Measurements from ENCODE around the gene MACROD2. TPM values are rescaled to one million over a fixed set of nuclear protein-coding genes. Genes with fewer than 3 reads are reported as not detected.

The MACROD2 gene
- total and polyA plus RNA-seq, 2 of the 4 experiments (the other 2 are of a cell fraction) = not detected

- H3K18ac ChIP-seq (ENCODE audit: low read depth, low read length) = no peak overlapping the region
- ChIA-PET POLR2A (ENCODE audit: unreplicated experiment) (no interaction called here), CTCF (no interaction called here)
- H2AFZ ChIP-seq (replicated peaks; ENCODE audit: low read length, poor library complexity) = no peak overlapping the region
- H3K23ac ChIP-seq (ENCODE audit: low read depth, low read length) = no peak overlapping the region
- H3K9me3 ChIP-seq (ENCODE audit: control insufficient read depth, insufficient read depth, low read length) = peaks cover 5% of the 10 kb centered on the region
- dilution Hi-C loops (cut with HindIII; ENCODE audit: low sequenced_read_pairs, unreplicated experiment) (no loop called here), in situ Hi-C loops (cut with MboI; ENCODE audit: low sequenced_read_pairs) (no loop called here), intact Hi-C loops (cut with micrococcal nuclease) (no loop called here)
- no peaks in the 10 kb centered on the region for H3K27me3 ChIP-seq (ENCODE audit: control insufficient read depth, insufficient read depth, low read length)
- H2BK120ac ChIP-seq (ENCODE audit: low read depth, low read length) = no peak overlapping the region
- H2AK9ac ChIP-seq (replicated peaks; ENCODE audit: low read depth, low read length, poor library complexity) = no peak overlapping the region
- no TSS peak for BruUV-seq (replicated peaks)
- TF ChIP-seq BHLHE40 (IDR thresholded peaks at IDR 0.05; ENCODE audit: low read depth, low read length) = no peak
- no peak for TF ChIP-seq CEBPB (IDR thresholded peaks at IDR 0.05; ENCODE audit: low read depth, low read length)
- no peak for TF ChIP-seq CHD1 (IDR thresholded peaks at IDR 0.05; ENCODE audit: low read depth, low read length)
- no peak overlapping the region for H2BK20ac ChIP-seq (ENCODE audit: low read depth, low read length)
- no peak overlapping the region for H3K14ac ChIP-seq (replicated peaks; ENCODE audit: low read depth, low read length)
- DNase-seq (no peak), ATAC-seq (ENCODE audit: low read depth) (no peak)
- no peaks in the 10 kb centered on the region for H3K4me1 ChIP-seq (ENCODE audit: control insufficient read depth, insufficient read depth, low read length)
- H3K4me2 ChIP-seq (ENCODE audit: low read depth, low read length) = no peak overlapping the region
- H3K9me1 ChIP-seq (ENCODE audit: insufficient read depth, low read length) = no peaks in the 10 kb centered on the region
- H3K27ac ChIP-seq (ENCODE audit: insufficient read depth, low read length) = no peak overlapping the region
- WGBS, 2 experiments (ENCODE audit: extremely low coverage in 2 of 2, insufficient read length in 1 of 2) = no CpG with 5 or more reads among the region's 1 CpG
- no peak overlapping the region for H3K4me3 ChIP-seq (ENCODE audit: insufficient read depth, low read depth, low read length)
- no peak overlapping the region for H3K56ac ChIP-seq (ENCODE audit: extremely low read depth, insufficient read depth, low read length)
- H3K79me1 ChIP-seq (ENCODE audit: low read depth in 1 of 2, low read length in 2 of 2) = no peaks in the 10 kb centered on the region
- no peaks in the 10 kb centered on the region for H3K36me3 ChIP-seq (ENCODE audit: control insufficient read depth, insufficient read depth, low read length)
- H2AK5ac ChIP-seq (ENCODE audit: low read depth, low read length) = no peak overlapping the region
- H4K8ac ChIP-seq (ENCODE audit: low read depth in 2 of 2, low read length in 2 of 2) = no peak overlapping the region
- no peak overlapping the region for H4K91ac ChIP-seq (ENCODE audit: insufficient read depth, low read depth, low read length)
- H2BK5ac ChIP-seq (ENCODE audit: low read depth, low read length, poor library complexity, severe bottlenecking) = no peak overlapping the region
- H4K5ac ChIP-seq (ENCODE audit: low read depth, low read length) = no peak overlapping the region
- H4K20me1 ChIP-seq (ENCODE audit: insufficient read depth, low read length) = no peaks in the 10 kb centered on the region
- H2BK15ac ChIP-seq (ENCODE audit: low read depth, low read length) = no peak overlapping the region
- no peak overlapping the region for H3K9ac ChIP-seq (ENCODE audit: low read depth, low read length)
- no peak overlapping the region for H3K4ac ChIP-seq (ENCODE audit: low read depth, low read length)
Observed at GRCh38 chr20:15511551-15511950, 1516.2 kb downstream of the MACROD2 start.

Data from IMR-90 (cell line).